GM12878 (cell line): ENCODE results near the gene TDP2. TPM values are rescaled to one million over a fixed set of nuclear protein-coding genes. Genes with fewer than 3 reads are reported as not detected.

Experiments used
- ATAC-seq: fragments of 200-7000 bp; cut with Tn5 transposase; 3 replicates; pipeline ENCODE4 v1.9.1; 2020; ENCODE audit warnings: mild to moderate bottlenecking, moderate library complexity
- BruUV-seq: library from RNA; stranded (reverse); fragments of 400-500 nt; replicated peaks from 2 replicates; lab custom pipeline; 2021; lab: Mats Ljungman, UMichigan
- CTCF ChIA-PET: fragments of 300-600 bp; sonication (Branson Sonifier 250); formaldehyde crosslinking; extraction: SDS; loops from one replicate; lab custom pipeline; 2021; ENCODE audit warnings: inconsistent platforms; lab: Yijun Ruan, JAX
- POLR2A ChIA-PET: fragments of 350-600 bp; formaldehyde crosslinking; extraction: SDS; loops from one replicate; lab custom pipeline; 2021; ENCODE audit warnings: inconsistent platforms; lab: Charles Lee
- RAD21 ChIA-PET: fragments of 300-600 bp; sonication (Branson Sonifier 250); formaldehyde crosslinking; loops from one replicate; lab custom pipeline; 2023; ENCODE audit warnings: antibody characterized with exemption; ENCODE audit not compliant: unreplicated experiment; lab: Charles Lee
- SMC1A ChIA-PET: fragments of 300-600 bp; sonication (Branson Sonifier 250); formaldehyde crosslinking; loops from one replicate; lab custom pipeline; 2023; ENCODE audit not compliant: unreplicated experiment, uncharacterized antibody; lab: Charles Lee
- DNase-seq: peaks from one replicate; pipeline ENCODE4 v3.0.0-alpha.2; 2011; ENCODE audit warnings: low read depth, low spot score
- FAIRE-seq: peaks from 3 replicates; lab custom pipeline; 2011; peaks lifted over from hg19 to GRCh38; lab: Jason Lieb, UNC
- H2AFZ ChIP-seq: 2 replicates; pipeline ENCODE4 v1.6.0; 2011; ENCODE audit warnings: low read depth, low read length, control low read depth; ENCODE audit not compliant: control insufficient read depth
- H3K27ac ChIP-seq: 2 replicates; pipeline ENCODE4 v1.5.1; 2011; ENCODE audit warnings: control low read depth; ENCODE audit not compliant: control insufficient read depth, insufficient read depth
- H3K27me3 ChIP-seq, 2 experiments: replicated peaks in 1 of 2; 2 replicates each; pipeline versions ENCODE4 v1.6.0 to v1.6.1; 2011; ENCODE audit warnings: low read length in 1 of 2; ENCODE audit not compliant: control insufficient read depth in 2 of 2, insufficient read depth in 2 of 2
- H3K36me3 ChIP-seq, 2 experiments: 2 replicates each; pipeline ENCODE4 v1.5.1; 2011; ENCODE audit warnings: low read length in 1 of 2; ENCODE audit not compliant: control insufficient read depth in 2 of 2, insufficient read depth in 2 of 2
- H3K4me1 ChIP-seq: 2 replicates; pipeline ENCODE4 v1.6.1; 2011; ENCODE audit warnings: mild to moderate bottlenecking, low read length, moderate library complexity, mixed read lengths; ENCODE audit not compliant: control insufficient read depth, insufficient read depth
- H3K4me2 ChIP-seq: 2 replicates; pipeline ENCODE4 v1.6.0; 2011; ENCODE audit warnings: control low read depth; ENCODE audit not compliant: control insufficient read depth, insufficient read depth
- H3K4me3 ChIP-seq: fragments of 200-600 bp; sonication (generic); 2 replicates; pipeline ENCODE4 v1.5.1; 2016
- H3K79me2 ChIP-seq: 2 replicates; pipeline ENCODE4 v1.6.0; 2011; ENCODE audit warnings: low read length; ENCODE audit not compliant: control insufficient read depth, insufficient read depth
- H3K9ac ChIP-seq: 2 replicates; pipeline ENCODE4 v1.8.0; 2011; ENCODE audit warnings: low read length, control low read depth, mixed read lengths; ENCODE audit not compliant: control insufficient read depth, insufficient read depth
- H3K9me3 ChIP-seq: replicated peaks from 3 replicates; pipeline ENCODE4 v1.5.1; 2011; ENCODE audit warnings: mild to moderate bottlenecking, low read length; ENCODE audit not compliant: control insufficient read depth, insufficient read depth
- H4K20me1 ChIP-seq: 2 replicates; pipeline ENCODE4 v1.6.0; 2011; ENCODE audit not compliant: control insufficient read depth, insufficient read depth
- BACH1 ChIP-seq: fragments of 450-650 bp; IDR thresholded peaks from 2 replicates; pipeline ENCODE4 v1.6.1; 2017; ENCODE audit warnings: mild to moderate bottlenecking, borderline replicate concordance
- RAD51 ChIP-seq: fragments of 450-650 bp; IDR thresholded peaks from 2 replicates; pipeline ENCODE4 v1.6.1; 2016; ENCODE audit warnings: moderate library complexity, mild to moderate bottlenecking, inconsistent platforms
- RELA ChIP-seq: fragments of 450-650 bp; IDR thresholded peaks from 2 replicates; pipeline ENCODE4 v1.8.0; 2014; ENCODE audit warnings: borderline replicate concordance; ENCODE audit not compliant: partially characterized antibody
- WGBS: methylation state at CpG from one replicate; pipeline ENCODE4 v1.1.6; 2016; ENCODE audit warnings: low lambda C conversion rate; ENCODE audit not compliant: insufficient replicate concordance, insufficient coverage; ENCODE audit errors: missing lambda C conversion rate; 5-methylcytosine and 5-hydroxymethylcytosine counted together
- in situ Hi-C: fragments of 300-500 bp; cut with MboI; formaldehyde crosslinking; loops from 9 replicates; pipeline ENCODE4 v1.14.3; 2018; ENCODE audit warnings: mixed read lengths
- intact Hi-C: fragments of 100-400 bp; cut with micrococcal nuclease; formaldehyde crosslinking; loops from one replicate; pipeline ENCODE4 v1.14.2; 2022; ENCODE audit not compliant: unreplicated experiment
- polyA plus RNA-seq, 11 experiments: library from polyadenylated mRNA; depleted of rRNA in 4 of 11; unstranded in 6 of 11; stranded (reverse) in 5 of 11; fragments of >200 nt; fragmentation: Nextera tagmentation in 4 of 11; fragmentation: Illumina TruSeq in 1 of 11; extraction: Ambion mirVana in 4 of 11; extraction: Trizol in 1 of 11; gene quantifications; 1 replicate in 1 of 11; 2 replicates in 10 of 11; pipeline versions ENCODE4 v1.2.1 to v1.2.3, GENCODE V29; 2011 to 2016; ENCODE audit warnings: inconsistent platforms in 2 of 11, missing spikeins in 2 of 11, low read depth in 1 of 11
- total RNA-seq, 4 experiments: library from RNA; depleted of rRNA in 3 of 4; stranded (reverse); fragments of >200 nt in 3 of 4; fragmentation: Illumina TruSeq in 1 of 4; extraction: Trizol in 1 of 4; gene quantifications; 2 replicates each; pipeline versions ENCODE4 v1.2.1 to v1.2.3, GENCODE V29; 2013 to 2021

TDP2 gene
- total and polyA plus RNA-seq, 10 of the 15 experiments (the other 5 are each of a cell fraction or from before 2014, with no cell fraction given), result 24.4 to 53.3 (median 38.8) TPM

DNA sequence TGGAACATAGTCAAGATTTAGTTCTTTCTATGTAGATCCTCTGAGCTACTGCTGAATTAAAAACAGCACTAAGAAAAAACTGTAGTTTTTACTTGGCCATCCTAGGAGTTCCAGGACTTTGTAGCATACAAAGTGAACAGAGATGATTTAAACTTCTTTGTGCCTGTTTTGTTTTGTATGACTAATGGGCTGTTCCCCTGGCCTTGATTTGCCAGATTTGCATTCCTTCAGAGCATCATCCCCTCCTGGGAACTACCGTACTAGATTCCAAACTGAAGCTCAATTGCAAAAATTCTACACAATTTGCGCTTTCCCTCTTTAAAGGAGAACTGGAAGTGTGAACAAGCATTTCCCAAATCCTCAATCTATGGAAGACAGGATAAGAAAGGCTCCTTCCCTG is 23.3 kb upstream of the TDP2 start:
- in situ Hi-C loops, result loop anchor here (10.0 kb wide), 1 partner anchor 405 kb away; no protein-coding TSS in a partner anchor
- BruUV-seq, result no TSS peak
- Histone ChIP-seq H3K9ac (no peak overlapping the region), H4K20me1 (no peaks in the 10 kb centered on the region), H2AFZ (no peak overlapping the region), H3K79me2 (no peaks in the 10 kb centered on the region), H3K9me3 (no peaks in the 10 kb centered on the region), H3K27me3 (no peaks in the 10 kb centered on the region), H3K36me3 (no peaks in the 10 kb centered on the region), H3K4me3 (no peak overlapping the region), H3K4me1 (no peaks in the 10 kb centered on the region; the same call in 1 of the 2 replicates), H3K4me2 (no peak overlapping the region), H3K27ac (no peak overlapping the region)
- ChIA-PET POLR2A (no interaction called here), SMC1A (interaction anchor here (0.8 to 1.7 kb wide), 3 partner anchors 109 to 280 kb away, joined by 3 to 7 read pairs (median 5); no protein-coding TSS in a partner anchor), RAD21 (interaction anchor here (0.7 kb wide), 1 partner anchor 23 kb away, joined by 3 read pairs; the partner anchor contains the start of genes ACOT13 and TDP2), CTCF (interaction anchor here (0.7 to 2.0 kb wide), 3 partner anchors 105 to 166 kb away, joined by 3 to 7 read pairs (median 4); no protein-coding TSS in a partner anchor)
- DNase-seq, result no peak
- no peak for ATAC-seq
- FAIRE-seq, result no peak
- 100% methylated on average over 2 of the region's 2 CpGs for WGBS
- intact Hi-C loops, result loop anchor here (5.0 kb wide), 1 partner anchor 408 kb away; no protein-coding TSS in a partner anchor
- TF ChIP-seq RELA (no peak), BACH1 (no peak)

DNA sequence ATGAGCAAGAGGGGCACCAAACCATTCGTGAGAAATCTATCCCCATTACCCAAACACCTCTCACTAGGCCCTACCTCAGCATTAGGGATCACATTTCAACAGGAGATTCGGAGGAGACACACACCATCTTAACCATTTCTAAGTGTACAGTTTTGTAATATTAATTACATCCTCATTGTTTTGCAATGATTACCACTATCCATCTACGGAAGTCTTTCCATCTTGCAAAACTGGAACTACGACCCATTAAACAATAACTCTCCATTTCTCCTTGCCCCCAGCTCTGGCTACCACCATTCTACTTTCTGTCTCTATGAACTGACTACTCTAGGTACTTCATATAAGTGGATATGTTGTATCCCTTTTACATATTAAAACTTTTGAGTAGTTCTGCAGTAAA is 20.2 kb upstream of the TDP2 start:
- H3K4me2 ChIP-seq, result no peak overlapping the region
- intact Hi-C loops (no loop called here), in situ Hi-C loops (no loop called here)
- H3K9me3 ChIP-seq, result no peaks in the 10 kb centered on the region
- DNase-seq, result no peak
- 100% methylated on average over 4 of the region's 4 CpGs for WGBS
- no peak for TF ChIP-seq RAD51
- no peak overlapping the region for H3K4me3 ChIP-seq
- ChIA-PET CTCF (no interaction called here), POLR2A (no interaction called here), RAD21 (interaction anchor here (0.6 kb wide), 1 partner anchor 372 kb away, joined by 4 read pairs; no protein-coding TSS in a partner anchor), SMC1A (no interaction called here)
- no TSS peak for BruUV-seq
- no peaks in the 10 kb centered on the region for H3K27me3 ChIP-seq
- H4K20me1 ChIP-seq, result no peaks in the 10 kb centered on the region
- no peaks in the 10 kb centered on the region; a peak in 1 of 4 replicates for H3K36me3 ChIP-seq
- no peak overlapping the region for H2AFZ ChIP-seq
- FAIRE-seq, result no peak
- H3K4me1 ChIP-seq, result no peaks in the 10 kb centered on the region
- H3K27ac ChIP-seq, result no peak overlapping the region
- no peak for ATAC-seq
- no peaks in the 10 kb centered on the region for H3K79me2 ChIP-seq
- no peak overlapping the region for H3K9ac ChIP-seq
